Activated T-helper 9 cell treated with anti-CD3 and anti-CD28 coated beads, Interleukin-2, amount 50 U/mL, for 16 hours (primary cell): ENCODE data around the gene NHSL2.
"Not testable (repeated sequence)": the region's sequence is repeated elsewhere in the genome, so short reads cannot be mapped to it uniquely, and the experiment has no call there.

Source experiments
- DNase-seq: peaks from one replicate; pipeline ENCODE4 v3.0.0-alpha.2; 2020; ENCODE audit warnings: low read depth

NHSL2 gene

DNA sequence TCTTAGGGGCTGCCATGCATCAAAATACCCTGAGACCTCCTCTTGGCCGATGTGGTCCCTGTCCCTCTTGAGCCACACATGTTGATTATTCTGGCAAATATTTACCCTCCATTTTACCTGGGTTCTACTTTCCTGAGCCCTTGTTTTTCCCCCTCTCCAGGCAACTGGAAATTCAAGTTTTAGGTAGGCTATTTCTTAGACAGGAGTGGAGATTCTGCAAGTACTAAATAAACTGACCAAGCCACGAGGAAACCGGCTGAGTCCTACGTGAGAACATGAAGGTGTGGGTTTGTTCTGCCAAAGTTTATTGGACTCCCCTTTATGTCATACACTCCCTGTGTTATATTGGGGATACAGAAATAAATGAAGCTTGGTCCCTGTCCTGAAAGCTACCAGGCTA is 133.0 kb downstream of the NHSL2 start:
- DNase-seq = no peak

DNA sequence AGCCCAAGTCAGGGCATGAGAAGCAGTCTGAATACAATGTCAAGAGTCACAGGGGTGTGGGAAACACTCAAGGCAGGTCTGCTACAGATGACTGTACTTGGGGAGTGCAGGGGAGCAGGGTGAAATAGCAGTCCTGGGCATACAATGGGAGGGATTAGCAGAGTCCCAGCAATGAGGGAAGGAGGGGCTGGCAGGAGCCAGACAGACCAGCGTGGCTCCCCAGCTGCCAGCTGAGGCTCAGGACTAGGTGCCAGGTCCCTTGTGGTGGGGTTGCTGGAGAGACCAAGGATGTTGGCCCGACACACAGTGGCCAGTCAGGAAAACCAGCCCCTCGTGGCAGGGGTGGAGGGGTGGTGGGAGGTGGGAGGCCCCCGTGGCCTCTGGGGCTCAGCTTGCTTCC is 134.5 kb downstream of the NHSL2 start:
- DNase-seq = no peak

GRCh38 chrX:72045552-72046277 is 135.1 kb downstream of the NHSL2 start:
- DNase-seq = no peak

DNA sequence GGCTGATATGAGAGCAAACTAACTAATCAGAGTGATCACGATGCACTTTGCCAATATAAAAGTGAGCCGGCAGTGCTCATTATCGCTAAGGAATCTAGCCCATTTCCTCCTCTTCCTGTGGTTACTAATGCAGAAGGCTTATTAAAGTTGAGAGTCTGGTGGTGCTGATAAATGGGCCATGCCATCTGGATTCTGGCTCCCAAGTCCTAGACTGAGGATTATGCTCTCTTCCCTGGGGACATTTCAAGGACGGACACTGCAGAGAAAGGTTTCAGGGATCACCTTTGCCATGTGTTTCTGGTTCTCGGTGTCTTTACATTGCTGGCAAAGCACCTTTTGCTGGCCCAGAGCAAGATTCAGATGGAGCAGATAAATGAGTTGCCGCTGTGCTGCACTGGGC is 135.8 kb downstream of the NHSL2 start:
- DNase-seq = no peak

DNA sequence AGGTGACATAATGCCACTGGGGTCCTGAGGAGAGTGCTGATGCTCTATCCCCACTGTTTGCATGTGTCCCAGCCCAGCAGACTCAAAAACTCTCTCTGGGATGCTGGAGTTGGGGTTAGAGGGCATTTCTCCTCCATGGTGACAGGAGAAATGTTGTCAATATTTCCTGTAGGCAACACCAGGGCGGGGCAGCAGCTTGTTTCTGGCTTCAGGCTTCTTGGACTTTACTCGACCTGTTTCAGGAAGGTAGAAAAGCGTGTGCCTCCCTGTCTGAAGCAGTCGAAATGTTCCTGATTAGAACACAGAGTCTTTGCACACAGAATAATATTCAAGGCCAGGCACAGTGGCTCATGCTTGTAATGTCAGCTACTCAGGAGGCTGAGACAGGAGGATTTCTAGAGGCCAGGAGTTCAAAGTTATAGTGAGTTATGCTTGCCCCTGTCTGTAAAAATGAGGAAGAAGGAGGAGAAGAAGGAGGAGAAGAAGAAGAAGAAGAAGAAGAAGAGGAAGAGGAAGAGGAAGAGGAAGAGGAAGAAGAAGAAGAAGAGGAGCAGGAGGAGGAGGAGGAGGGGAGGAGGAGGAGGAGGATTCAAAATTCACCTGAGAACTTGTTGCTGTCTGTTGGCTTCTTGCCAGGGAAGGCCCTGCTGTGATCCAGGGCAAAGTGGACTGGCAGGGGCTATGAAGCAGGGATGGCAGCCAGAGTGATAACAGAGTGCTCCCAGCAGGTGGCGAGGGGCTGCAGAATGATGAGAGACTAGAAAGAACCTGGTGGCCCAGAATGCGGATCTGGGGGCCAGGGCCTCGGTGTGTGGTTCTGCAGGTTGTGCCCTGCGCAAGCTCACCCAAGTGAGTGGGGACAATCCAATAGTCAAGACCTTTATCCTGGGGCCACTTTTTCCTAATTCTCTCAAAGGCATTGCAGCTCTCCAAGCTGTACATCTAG is 138.1 kb downstream of the NHSL2 start:
- DNase-seq = no peak

GRCh38 chrX:72050011-72050410 is 139.4 kb downstream of the NHSL2 start:
- no peak for DNase-seq

DNA sequence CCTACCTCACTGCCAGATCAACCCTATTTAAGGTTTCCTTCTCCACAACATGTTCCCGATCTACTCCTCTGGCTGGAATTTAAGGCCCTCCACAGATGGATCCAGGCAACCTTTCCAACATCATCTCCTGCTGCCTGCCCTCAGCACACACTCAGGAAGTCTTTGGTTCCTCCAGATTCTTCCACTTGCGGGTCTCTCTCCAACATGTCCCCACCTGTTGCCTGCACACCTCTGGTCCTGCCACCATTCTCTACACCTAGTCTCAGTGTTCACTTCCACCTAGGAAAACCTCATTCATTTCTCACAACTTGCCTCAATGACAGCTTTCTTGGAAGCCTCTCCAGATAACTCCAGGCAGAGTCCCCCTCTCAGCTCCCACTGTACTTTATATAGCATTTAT is 140.9 kb downstream of the NHSL2 start:
- DNase-seq = no peak

GRCh38 chrX:72052415-72053090 is 141.9 kb downstream of the NHSL2 start:
- DNase-seq = no peak

GRCh38 chrX:72053508-72053907 is 142.9 kb downstream of the NHSL2 start:
- no peak for DNase-seq

- DNase-seq = no peak
Measured at GRCh38 chrX:72054779-72055489, 144.3 kb downstream of the NHSL2 start.

- no peak for DNase-seq
Measured at GRCh38 chrX:72057331-72057730, 146.7 kb downstream of the NHSL2 start.

- no peak for DNase-seq
Measured at GRCh38 chrX:72057849-72058248, 147.2 kb downstream of the NHSL2 start.

DNA sequence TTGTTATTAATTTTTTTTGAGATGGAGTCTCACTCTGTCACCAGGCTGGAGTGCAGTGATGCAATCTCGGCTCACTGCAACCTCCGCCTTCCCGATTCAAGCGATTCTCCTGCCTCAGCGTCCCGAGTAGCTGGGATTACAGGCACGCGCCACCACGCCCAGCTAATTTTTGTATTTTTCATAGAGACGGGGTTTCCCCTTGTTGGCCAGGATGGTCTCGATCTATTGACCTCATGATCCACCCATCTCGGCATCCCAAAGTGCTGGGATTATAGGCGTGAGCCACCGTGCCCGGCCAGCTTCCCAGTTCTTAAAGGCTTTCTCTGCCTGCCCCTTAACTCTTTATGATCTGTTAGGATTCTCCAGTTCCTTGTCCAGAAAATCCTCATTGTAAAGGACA is 147.7 kb downstream of the NHSL2 start:
- DNase-seq = not testable (repeated sequence)

DNA sequence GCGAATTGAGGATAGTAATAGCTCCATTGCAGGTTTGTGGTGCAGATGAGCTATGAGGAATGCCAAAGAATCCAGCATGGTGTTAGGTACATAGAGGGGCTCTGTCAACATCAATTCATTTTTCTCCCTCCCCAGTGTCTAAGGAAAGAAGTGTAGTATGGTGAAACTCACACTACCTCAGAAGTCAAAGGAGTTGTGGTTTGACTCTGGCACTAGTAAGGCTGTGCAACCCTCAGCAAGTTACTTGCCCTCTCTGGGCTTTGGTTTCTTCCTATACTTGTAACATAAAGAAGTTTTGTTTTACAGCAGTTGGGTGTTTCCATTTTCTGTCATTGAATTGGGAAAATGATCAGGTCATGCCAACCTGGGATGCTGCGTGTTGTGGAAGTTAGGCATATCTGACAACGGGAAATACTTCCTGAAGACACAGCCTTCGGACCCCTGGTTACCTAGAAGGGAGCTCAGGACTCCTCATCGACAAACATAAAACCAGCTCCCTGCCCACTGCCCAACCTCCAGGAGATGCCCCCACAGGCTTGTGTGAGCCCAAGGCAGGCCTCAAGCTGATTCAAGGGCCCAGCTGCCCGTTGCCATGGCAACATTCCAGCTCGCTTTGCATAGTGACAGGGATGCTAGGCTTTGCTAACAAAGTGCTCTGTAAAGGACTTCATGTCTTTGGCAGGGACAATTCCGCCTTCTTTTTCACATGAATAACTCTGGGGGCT is 149.7 kb downstream of the NHSL2 start:
- DNase-seq = no peak

GRCh38 chrX:72060921-72061490 is 150.4 kb downstream of the NHSL2 start:
- DNase-seq = no peak

- DNase-seq = no peak
Measured at GRCh38 chrX:72062916-72063315, 152.3 kb downstream of the NHSL2 start.

- no peak for DNase-seq
Measured at GRCh38 chrX:72069350-72070160, 158.9 kb downstream of the NHSL2 start.

DNA sequence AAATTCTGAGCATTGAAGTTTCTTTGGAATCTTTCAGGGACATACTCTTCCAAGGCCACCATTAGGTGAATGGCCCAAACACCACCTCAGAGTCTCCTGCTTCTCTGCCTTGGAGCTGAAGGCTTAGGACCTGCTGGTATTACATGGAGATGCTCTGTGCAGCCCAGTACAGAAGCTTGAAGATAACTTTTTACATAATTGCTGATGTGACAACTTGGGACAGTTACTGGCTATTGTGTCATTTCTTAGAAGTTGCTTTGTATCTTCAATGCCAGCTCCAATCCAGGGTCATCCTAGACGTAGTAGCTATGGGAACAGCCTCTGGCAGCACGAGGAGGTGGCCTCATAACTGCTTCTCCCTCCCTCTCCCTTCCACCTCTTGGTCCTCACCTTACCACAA is 160.6 kb downstream of the NHSL2 start:
- no peak for DNase-seq

GRCh38 chrX:72073633-72074032 is 163.0 kb downstream of the NHSL2 start:
- DNase-seq = no peak

- no peak for DNase-seq
Measured at GRCh38 chrX:72078411-72078810, 167.8 kb downstream of the NHSL2 start.
